Endometrial microvascular endothelial cells (primary cell): ENCODE results near the gene DMTF1. TPM values are rescaled to one million over a fixed set of nuclear protein-coding genes. Genes with fewer than 3 reads are reported as not detected.
"Not testable (repeated sequence)": the region's sequence is repeated elsewhere in the genome, so short reads cannot be mapped to it uniquely, and the experiment has no call there.

ENCODE experiments used
- in situ Hi-C: cut with HindIII; loops from 2 replicates; pipeline ENCODE4 v1.10.0; 2017; ENCODE audit warnings: low sequenced_read_pairs, low pct_unique_long_range_greater_than_20kb; ENCODE audit errors: inconsistent ontology term
- total RNA-seq: library from RNA; depleted of rRNA; stranded (reverse); fragments of >200 nt; gene quantifications from one replicate; pipeline ENCODE4 v1.2.3, GENCODE V29; 2015; ENCODE audit errors: inconsistent ontology term

Gene DMTF1
- total RNA-seq, 1 donor from 2014 or later, result 21.1 TPM

DNA sequence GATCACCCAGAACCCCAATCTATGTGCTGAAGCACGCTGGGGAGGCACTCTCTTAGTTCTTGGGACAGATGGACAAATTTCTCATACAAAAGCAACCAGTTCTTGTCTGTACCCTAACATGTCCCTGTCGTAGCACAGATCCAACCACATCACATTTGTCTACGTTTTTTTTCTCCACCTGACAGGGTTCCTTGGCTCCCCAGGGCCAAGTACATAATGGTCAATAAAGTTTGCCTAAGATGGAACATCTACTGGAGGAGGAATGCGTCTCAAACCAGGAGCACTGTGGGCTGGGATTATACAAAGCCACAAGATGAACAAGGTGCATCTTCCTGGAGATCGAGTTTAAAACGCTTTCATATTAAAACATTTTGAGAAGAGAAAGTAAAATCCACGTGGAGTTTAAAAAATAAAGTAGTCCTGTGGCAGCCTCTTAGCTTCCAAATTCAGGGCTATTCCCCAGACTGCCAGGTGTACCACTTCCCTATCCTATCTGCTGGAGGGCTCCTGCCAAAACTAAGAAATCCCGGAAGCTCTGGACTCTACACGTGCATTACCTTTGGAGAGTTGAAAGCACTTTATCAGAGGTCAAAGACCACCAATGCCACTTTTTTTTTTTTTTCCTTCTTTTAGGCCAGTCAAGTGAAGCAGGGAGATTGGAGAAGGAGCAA, 65.9 kb downstream of the DMTF1 start:
- in situ Hi-C loops, result no loop called here

DNA sequence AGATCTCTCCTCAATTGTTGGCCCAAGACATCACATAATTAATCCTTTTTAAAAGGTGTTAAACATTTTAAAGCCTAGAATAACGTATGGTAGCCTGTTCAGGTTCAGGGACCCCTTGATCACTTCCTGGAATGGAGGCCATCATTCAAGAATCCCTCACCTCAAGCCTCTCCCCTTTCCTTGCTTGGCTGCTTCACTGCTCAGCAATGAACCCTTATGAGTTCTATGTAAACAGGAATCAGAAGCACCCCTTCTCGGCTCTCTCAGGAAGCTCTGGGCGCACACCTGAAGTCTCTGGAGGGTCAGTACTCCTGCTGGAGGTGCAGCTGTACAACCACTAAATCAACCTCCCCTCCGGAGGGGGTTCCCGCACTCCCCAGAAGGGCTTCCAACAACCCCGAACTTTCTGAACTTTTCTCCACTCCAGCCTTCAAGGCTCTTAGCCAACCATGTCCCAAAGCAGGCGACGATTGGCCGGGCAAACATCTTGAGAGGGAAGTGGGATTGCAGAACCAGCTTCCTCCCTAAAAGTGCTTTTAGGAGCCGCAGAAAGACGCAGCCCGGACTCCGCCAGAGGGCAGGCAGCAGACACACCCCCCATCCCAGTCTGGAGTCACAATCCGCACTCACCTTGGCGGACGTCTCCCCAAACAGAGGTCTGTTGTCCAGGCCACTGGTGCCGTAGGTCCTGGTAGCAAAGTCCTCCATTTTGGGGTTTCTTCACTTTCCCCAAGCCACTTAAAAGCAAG, 66.7 kb downstream of the DMTF1 start:
- in situ Hi-C loops, result no loop called here

DNA sequence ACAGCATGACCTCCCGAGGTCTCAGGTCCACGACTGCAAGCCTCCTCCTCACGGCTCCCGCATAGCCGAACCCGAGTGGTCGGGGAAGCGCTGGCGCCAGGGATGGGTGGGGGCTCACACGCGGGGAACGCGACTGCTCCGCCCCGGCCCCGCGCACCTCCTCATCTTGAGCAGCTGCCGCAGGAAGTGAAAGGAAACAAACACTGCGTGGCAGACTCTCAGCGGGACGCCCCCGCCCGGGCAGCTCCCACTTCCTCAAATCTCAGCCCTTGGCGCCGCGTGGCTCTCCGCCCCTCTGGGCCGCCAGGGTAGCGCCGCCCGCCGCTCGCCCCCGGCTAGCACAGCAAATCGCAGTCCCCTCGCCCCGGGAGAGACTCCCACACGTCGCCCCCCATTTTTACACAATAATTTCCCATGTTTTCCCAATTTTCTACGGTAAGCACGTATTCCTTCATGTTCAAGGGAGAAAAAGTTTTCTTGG, 67.3 kb downstream of the DMTF1 start, which contains the start of gene TMEM243:
Gene TMEM243 (minus strand): TSS at position 188 of the 481 bp plus-strand sequence. CDS start 229 bp downstream, outside the sequence.
- in situ Hi-C loops, result no loop called here

DNA sequence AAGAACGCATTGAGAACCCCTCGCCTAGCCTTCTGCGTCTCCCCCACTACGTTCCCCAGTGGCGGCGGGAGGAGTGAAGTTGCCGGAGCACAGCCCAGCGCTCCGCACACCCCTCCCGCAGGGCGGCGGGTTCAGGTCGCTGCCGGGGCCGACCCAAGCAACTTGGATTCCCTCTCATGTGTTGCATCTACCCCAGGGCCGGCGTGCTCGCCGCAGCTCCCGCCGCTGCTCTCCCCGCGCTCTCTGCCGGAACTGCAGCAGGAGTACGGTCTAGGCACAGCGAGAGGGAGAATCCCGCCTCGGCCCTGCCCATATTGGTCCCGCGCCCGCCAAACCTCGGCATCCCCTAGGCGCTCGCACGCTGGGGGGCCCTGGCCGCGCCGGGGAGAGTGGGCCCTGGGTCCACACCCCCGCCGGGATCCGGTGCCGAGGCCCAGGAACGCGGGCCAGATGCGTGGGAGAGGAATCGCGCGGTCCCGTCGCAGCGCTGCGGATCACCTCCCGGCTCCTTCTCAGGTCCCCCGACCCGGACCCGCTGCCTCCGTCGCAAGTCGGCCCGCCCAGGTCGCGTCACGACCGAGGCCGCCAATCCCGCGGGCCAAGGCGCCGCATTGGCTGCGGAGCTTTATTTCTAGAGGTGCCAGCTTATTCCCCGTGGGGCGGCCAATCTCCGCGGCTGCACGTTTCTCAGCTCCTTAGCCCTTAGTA, 67.9 kb downstream of the DMTF1 start:
- in situ Hi-C loops, result no loop called here

DNA sequence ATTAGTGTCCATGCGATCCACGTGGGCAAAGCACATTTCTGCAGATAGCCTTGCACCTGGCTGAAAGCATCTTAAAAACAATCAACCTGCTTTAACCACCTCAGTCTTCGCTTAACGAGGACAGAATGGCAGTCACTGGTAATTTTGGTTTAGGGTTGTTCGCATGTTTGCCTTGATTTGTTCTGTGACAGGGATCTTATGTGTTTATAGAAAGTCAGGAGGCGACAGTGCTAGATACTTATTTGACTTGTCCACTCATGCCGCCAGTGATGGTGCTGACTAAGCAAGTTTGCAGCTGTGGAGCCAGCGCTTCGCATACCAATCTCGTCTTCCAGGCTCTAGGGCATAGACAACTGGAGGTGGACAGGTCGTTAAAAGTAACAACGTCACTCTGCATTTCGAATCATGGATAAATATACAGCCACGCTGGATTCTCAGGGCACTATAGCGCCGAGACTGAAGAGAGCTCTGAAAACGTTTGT, 68.5 kb downstream of the DMTF1 start:
- in situ Hi-C loops, result no loop called here

DNA sequence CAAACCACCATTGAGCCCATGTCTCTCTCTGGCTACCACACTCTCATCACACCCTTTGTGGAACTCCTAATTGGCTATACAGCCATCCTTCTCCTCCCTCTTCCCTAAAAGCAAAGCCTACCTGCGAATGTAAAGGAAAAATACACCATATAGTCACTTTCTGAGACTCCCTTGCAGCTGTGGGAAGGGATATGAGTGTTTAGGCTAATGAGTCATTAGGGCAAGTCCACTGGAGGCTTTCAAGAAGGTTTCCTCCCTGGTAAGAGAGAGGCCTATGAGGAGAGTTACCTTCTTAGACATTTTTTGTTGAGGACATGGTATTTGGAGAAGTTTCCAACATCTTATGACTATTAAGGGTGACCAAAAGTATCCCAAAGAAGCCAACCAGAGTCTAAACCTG, 71.4 kb downstream of the DMTF1 start:
- in situ Hi-C loops, result no loop called here

DNA sequence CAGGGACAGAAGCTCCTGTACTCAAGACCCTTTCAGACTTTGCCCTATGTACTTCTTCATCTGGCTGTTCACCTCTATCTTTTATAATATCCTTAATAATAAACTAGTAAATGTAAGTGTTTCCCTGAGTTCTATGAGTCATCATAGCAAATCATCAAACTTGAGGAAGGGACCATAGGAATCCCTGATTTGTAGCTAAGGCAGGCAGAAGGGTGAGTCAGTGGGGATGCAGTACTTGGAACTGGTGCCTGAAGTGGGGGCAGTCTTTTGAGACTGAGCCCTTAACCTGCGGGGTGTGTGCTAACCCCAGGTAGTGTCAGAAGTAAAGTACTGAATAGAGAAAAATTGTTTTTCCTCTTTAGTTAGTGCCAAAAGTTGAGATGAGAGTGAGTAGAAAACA, 73.4 kb downstream of the DMTF1 start:
- in situ Hi-C loops, result no loop called here

DNA sequence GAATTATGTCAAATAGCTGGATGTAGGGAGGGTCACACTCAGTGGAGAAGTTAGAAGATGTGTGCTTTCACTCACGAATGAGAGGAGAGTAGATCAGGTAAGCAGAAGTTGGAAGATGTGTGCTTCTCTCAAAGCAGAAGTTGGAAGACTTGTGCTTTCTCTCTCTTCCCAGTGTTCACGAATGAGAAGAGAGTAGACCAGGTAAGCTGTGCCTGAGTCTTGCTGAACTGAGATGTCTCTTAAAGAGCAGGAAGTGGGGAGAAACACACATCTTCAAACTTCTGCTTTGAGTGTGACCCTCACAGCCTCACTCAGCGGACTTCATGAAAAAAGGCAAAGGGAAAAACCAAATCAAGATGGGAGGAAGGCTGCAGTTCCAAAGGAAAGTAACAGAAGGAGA, 74.2 kb downstream of the DMTF1 start:
- in situ Hi-C loops, result no loop called here

DNA sequence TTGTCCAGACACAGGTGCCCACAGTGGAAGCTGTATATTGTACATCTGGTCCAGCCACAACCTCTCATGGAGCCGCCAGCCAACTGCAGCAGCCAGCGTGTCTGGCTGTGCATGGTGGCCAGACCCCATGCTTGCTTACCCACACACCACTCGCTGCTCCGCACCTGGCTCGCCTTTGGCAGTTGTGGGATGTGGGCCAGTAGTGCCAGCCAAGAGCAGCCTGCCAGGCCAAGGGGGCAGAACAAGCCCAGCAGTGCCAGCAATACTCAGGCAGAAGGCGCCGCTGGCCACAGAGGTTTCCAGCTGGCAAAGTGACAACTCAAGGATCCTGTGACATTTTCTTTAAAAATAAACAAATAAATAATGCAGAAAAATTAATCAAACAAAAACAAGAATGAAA, 79.0 kb downstream of the DMTF1 start:
- in situ Hi-C loops, result no loop called here

DNA sequence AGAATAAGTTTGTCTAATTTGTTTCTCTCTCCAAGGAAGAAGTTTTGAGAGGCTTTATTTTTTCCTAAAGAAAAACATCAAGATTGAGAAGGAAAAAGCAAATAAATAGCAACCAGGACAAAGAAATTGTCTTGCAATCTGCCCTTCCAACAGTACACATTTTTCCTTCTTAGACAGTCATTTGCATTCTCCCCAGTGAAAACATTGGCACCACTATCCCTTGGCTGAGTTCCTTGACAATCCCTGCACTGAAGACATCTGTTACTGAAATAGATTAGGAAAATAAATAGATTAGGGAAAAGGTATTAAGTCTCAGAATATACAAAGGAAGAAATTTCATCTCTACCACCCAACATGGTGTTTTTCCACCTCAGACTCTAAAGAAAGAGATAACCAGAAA, 79.5 kb downstream of the DMTF1 start:
- in situ Hi-C loops, result no loop called here

DNA sequence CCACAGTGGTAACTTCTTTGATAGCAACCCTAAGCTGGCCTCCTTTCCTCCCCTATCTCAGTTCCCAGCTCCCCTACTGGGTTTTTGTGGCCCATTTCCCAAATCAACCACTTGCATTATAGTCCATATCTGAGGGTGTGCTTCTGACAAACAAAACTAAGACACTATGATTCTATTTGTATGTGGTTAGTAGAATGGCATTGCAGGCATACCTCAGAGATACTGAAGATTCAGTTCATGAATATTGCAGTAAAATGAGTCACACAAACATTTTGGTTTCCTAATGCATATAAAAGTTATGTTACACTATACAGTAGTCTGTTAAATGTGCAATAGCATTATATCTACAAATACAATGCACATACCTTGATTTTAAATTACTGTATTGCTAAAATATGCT, 82.7 kb downstream of the DMTF1 start:
- in situ Hi-C loops, result no loop called here

DNA sequence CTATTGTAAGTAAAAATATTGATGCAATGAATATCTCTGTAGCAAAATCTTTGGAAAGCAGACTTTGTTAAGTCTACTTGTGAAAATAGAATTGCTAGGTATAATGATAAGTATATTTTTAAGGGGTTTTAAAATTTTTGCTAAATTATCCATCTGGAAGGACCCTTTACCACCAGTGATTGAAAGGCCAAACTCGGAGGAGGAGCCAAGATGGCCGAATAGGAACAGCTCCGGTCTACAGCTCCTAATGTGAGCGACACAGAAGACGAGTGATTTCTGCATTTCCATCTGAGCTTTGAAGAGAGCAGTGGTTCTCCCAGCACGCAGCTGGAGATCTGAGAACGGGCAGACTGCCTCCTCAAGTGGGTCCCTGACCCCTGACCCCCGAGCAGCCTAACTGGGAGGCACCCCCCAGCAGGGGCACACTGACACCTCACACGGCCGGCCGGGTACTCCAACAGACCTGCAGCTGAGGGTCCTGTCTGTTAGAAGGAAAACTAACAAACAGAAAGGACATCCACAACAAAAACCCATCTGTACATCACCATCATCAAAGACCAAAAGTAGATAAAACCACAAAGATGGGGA, 86.3 kb downstream of the DMTF1 start:
- in situ Hi-C loops, result not testable (repeated sequence)

DNA sequence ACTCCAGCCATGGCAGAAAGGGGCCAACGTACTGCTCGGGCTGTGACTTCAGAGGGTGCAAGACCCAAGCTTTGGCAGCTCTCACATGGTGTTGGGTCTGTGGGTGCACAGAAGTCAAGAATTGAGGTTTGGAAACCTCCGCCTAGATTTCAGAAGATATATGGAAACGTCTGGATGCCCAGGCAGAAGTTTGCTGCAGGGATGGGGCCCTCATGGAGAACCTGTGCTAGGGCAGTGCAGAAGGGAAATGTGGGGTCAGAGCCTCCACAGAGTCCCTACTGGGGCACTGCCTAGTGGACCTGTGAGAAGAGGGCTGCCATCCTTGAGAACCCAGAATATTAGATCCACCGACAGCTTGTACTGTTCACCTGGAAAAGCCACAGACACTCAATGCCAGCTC, 93.4 kb downstream of the DMTF1 start:
- in situ Hi-C loops, result not testable (repeated sequence)

Other genes with a start within 250 kb of the DMTF1 start
- gene ELAPOR2, start 92.8 kb upstream of the DMTF1 start, total RNA-seq, result 42.3 TPM
- gene TMEM243, start 67.3 kb downstream of the DMTF1 start, total RNA-seq, result 29.2 TPM
- 5.8 TPM for gene CROT, start 193.2 kb downstream of the DMTF1 start, total RNA-seq